ENCODE measurements around the gene KHDC4.
A peak's percentile ranks its signal among the peaks of the same experiment; 100 is the strongest.

KHDC4 gene

DNA sequence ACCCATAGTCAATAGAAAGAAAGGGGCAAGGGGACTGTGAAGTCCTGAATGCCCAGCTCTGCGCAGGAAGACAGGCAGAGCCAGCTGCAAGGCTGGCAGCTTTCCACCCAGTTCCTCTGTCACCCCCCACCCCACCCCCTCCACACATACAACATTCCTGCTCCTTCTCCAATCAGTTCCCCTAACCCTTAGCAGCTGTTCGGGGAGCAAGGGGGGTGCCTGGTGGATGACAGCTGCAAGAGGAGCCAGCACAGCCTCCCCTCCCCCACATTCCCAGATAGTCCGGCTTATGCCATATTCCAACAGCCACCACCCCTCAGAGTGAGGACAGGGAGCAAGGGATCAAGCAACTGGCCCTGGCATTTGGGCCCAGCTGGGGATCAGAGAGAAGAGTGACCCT is 34.5 kb upstream of the KHDC4 start:
- DNase-seq: no peak

DNA sequence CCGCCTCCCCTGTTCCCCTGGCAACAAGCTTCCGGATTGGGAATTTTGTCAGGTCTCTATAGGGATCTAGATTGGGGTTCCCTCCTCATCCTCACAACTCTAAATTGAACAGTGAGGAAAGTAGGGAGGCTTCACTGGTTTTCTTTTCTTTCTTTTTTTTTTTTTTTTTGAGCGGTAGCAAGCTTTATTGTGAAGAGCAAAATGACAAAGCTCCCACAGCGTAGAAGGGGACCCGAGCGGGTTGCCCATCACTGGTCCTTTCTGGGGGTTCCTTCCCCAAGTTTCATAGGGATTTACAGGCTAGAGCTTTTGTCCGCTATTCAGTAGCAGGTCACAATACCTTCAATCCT is 33.8 kb upstream of the KHDC4 start:
- no peak for DNase-seq

DNA sequence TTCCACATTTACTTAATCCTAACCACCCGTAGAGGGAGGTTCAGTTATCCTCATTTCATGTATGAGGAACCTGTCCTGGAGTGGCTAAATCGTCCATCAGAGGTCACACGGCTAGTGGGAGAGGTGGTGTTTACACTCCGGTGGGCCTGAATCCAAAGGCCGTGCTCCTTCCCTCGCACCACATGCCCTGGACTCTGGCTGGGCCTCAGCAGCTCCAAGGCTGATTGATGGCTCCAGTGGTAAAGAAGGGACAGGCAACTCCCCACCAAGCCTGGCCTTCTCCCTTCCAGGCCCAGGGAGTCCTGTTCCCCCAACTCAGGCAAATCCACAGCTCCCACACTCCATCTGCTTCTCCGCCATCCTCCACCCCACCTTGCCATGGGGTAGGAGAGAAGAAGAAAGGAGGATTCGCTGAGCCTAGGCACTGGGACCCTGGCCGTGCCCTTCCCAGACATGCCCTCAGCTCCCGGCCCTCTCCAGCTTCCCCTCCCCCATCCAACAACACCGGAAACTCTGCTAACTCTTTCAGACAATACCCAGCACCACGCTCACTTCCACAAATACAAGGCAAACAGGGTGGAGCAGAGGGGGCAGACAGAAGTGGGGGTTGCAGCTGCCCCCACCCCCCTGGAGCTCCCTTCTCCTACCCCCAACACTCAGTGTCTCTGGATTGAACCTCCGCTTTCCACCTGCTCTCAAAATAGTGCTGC is 33.3 kb upstream of the KHDC4 start:
- peak; percentile 59 for DNase-seq

DNA sequence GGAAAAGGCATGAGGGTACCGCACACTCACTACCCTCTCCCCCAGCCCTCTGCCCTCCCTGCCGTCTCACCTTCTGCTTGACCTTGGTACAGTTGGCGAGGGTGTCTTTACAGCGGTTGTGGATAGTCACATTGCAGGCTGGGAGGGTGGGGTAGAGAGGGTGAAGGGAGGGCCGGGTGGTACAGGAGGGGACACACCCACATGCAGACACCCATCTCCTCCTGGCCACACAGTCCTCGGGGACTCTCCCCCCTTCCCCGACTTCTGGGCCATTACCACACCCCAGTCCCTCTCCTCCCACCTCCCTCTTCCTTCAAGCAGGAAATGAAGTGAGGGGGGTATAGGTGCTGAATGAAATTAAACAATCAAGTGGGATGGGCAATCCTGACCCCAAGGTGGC is 32.5 kb upstream of the KHDC4 start:
- no peak for DNase-seq

DNA sequence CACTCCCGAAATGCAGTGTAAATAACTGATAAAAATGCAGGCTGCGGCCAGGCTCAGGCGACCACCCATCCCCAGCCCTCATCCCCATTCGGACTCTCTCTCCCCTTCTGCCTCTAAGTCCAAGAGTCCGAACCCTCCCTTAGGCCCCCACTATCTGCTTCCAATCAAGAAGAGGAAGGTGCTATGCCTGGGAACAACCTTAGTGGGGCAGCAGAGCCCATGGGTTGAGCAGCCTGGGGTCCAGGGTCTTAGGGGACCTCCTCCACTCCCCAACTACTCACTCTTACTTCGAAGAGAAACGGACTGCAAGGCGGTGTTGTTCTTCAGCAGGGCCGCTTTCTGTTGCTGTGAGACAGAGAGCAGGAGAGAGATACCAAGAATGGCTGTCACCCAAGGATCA is 31.9 kb upstream of the KHDC4 start:
- DNase-seq: no peak

DNA sequence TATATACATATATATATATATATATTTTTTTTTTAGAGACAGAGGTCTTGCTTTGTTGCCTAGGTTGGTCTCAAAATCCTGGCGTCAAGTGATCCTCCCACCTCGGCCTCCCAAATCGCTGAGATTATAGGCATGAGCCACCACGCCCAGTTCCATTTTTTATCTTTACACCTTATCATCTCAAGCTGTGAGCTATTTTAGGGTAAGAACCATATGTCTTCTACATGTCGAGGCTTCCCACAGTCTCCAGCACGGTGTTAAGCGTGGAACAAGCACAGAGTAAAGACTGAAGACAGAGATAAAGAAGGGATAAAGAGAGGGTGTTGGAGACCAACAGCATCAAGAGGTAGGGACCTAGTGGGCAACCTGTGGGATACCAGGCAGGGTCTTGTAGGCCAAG is 30.0 kb upstream of the KHDC4 start:
- DNase-seq: no peak

DNA sequence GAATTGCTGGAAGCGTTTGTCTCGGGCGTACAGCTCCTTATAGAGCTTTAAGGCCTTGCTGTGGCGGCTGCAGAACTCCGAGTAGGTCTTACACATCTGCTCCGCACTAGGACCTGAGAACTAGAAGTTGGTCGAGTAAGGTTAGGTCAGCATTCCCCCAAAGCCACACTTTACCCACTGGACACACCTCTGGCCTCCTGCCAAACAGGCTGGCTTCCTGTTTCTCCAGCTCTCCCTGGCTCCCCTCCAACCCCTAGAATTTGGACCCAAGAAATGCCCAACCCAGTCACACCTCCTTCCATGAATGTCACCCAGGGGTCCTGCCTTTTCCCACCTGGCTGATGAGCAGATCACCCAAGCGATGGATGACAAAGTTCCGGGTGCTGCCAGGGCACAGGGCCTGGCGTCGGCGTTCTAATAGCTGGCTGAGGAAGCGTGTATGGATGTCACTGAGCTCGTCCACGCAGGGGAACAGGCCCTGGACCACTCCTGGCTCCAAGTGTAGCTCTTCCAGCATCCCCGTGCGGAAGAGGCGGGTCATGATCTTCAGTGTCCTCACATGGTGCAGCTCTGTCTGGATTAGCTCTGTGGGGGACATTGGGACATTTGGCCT is 28.5 kb upstream of the KHDC4 start:
- no peak for DNase-seq

DNA sequence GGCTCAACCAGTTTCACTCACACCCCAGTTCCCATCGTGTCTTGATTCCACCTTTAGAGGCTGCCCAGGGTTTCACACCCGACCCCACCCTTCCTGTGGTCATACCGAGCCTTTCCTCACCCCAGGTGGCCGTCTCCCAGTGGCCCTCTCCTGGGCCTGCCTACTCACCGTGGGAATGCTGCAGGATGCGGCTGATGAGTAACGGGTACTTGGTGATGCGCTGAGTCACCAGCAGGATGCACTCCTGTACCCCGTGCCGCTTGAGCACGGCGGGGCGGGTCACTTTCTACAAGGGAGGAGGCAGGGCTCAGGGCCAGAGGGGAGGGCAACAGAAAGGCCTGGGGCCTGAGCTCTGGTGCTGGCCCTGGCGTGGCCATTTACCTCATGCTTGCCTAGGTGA is 27.7 kb upstream of the KHDC4 start:
- peak; percentile 42 for DNase-seq

DNA sequence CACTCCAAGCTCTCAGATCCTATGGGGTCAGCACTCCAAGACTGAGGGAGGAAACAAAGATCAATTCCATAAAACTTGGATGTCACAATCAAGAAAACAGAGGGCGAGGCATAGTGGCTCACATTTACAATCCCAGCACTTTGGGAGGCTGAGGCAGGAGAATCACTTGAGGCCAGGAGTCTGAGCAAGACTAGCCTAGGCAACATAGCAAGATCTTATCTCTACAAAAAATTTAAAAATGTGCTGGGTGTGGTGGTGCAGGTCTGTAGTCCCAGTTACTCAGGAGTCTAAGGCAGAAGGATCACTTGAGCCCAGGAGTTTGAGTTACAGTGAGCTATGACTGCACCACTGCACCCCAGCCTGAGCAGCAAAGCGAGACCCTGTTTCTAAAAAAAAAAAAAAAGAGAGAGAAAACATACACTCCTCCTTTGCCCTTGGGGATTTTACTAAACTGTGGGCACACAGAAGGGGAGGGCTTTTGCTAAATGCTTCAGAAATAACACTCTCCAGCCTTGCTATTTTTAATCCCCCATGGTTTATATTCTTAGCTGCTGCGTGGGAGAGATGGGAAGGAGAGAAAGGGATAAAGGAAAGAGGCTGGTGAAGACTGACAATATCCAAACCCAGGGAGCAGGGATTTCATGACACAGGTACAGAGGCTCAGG is 26.0 kb upstream of the KHDC4 start:
- DNase-seq: no peak

DNA sequence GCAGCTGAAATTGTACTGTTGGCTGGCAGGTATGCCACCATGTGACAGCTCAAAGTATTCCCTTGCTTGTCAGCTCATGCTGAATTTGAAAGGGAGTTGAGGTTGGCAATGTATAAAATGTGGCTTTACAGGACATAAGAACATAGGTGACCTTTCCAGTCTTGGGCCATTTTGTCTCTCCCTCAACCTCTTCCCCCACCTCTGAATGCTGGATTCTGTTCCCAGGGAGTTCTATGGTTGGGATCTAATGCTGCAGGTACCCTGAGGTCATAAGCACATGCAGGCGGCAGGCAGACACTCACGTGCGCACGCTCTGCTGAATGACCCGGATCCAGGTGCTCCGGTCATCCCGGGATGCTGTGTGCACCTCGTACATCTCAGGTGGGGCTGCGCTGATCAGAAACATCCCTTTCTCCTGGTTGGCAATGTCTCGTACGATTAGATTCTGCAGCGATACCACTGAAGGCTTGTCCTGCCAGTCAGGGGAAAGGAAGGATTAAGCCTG is 23.2 kb upstream of the KHDC4 start:
- DNase-seq: no peak

DNA sequence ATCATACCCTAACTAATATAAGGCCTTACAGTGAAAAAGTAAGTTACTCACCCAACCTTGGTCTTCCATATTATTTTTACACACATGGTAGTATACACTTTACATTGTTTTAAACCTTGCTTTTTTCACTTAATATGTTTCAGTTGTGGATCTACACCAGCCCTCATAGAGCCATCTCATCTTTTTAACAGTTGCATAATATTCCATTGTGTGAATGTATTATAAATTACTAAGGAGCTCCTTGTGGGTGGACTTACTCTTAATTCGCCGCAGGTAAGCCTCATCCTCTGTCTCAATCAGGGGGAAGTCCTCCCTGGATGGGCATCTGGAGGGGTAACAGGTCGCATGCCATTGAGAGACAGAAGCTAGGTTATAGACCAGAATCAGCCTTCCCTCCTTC is 20.4 kb upstream of the KHDC4 start:
- DNase-seq: no peak

DNA sequence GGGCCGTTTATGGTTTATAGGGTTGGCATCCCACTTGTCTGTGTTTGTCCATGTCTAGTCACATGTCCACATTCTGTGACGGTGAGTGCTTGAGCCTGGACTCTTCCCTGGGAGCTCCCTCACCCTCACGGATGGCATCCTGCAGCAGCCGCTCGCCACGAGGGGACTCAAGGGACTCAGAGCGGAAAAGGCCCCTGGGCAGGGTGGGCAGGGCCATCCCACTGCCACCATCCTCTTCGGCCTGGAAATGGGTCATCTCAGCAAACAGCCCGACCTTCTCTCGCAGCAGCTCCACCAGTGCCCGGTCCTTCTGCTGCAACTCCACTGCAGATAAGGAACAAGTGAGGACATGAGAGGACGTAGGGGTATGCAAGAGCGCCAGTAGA is 18.3 kb upstream of the KHDC4 start:
- no peak for DNase-seq

DNA sequence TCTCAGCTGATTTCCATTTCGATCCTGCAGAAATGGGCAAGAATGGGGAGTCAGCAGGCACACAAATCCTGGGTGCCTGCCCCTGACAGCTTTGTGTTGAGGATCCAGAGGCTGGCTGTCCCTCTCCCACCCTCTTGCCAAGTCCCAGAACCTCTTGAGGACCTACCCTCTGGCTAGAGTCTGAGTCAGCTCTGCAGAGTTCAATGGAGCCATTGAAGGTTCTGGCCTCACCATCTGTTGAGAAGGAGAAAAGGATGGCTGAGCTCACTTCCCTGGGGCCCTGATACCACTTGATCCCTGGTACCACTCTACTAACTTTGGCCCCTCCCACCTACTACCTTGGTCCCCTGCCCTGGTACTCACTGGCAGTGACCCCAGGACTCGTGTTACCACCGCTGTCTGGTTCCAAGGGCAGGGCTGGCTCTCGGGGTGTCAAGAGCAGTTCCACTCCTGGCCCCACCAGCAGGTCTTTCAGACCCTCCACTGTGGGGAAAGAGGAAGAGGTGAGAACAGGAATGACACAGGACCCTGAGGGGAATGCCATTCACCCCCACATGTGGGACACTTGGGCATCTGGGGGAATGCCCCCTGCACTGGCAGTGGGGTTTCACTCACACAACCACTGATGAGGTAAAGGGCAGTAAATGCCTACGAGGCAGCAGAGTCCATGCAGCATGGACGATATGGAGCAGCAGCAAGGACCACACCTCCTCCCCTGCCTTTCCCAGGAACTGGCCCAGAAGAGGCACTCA is 17.7 kb upstream of the KHDC4 start:
- DNase-seq: no peak

DNA sequence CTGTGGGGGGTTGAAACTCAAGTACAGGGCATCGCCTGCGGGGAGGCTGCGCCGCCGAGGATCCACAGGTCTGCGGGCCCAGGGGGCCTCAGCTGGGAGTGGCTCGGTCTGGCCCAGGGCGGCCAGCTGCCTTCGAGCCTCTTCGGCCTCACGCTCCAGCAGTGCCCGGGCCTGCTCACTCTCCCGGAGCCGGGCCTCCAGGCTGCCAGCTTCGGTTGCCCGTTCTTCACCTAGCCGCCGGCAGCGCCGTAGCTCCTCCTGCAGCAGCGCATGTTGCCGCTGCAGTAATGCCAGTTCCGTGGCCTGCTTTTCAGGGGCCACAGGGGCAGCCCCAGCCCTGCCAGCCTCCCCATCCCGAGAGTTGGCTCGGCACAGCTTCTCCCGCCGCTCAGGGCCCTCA is 16.6 kb upstream of the KHDC4 start:
- no peak for DNase-seq

DNA sequence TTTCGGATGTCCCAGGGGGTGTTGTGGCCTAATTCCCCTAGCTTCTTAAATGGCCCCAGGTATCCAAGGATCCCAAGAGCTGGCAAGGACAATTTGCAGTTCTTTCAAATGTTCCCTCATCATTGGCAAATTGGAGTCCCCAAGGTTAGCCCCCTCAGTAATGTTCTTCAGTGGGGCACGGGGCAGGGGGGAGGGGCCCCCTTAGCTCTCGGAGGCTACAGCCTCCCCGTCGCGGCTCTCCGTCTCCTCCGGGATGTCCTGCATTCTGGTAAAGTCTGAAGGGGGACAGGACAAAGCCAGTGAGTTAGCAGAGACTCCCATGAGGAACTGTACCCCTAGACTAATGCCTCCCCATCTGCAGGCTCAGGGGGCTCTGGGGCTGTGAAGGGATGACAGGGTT is 13.5 kb upstream of the KHDC4 start:
- no peak for DNase-seq

DNA sequence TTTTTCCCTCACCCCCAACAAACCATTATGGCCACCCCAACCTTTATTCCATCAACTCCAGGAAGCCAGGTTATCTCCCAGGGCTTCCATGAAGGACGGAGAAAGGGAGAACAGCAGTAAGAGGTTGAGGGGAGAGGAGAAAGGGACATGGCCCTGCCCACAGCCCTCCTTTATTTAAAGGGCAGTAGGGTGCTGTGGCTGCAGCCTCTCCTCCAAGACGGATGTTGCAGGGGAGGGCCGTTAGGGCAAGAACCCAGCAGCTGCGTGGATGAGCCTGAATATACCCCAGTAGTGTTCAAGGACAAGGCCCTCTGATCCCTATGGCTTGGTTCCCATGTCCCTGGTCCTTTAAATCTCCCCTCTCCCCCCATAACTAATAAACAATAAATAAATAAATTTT is 13.1 kb upstream of the KHDC4 start:
- DNase-seq: no peak

DNA sequence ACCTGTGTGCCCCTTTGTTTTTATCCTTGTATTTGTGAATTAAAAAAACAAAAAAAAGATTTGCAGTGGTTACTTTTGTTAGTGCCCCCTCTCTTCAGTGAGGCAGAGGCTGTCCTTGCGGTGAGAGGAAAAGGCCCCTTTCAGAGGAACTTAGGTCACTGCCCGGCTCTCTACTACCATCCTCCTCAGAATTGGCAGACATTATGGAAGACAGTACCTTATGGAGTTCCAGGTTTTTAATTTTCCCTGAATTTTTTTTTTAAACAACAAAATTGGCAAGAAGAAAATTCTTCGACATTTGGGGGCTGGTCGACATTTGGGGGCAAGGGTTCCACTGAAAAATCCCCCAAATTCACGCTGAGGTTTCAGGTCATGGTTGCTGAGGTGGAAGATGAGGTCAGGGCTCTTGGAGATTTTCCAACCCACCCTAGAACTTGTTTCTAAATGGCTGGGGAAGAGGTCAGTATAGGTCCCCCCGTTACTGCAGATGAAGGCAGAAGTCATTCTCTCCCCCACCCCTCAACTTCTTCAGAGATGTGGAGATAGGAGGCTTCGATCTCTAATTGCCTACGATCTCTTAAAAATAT is 12.5 kb upstream of the KHDC4 start:
- DNase-seq: no peak

DNA sequence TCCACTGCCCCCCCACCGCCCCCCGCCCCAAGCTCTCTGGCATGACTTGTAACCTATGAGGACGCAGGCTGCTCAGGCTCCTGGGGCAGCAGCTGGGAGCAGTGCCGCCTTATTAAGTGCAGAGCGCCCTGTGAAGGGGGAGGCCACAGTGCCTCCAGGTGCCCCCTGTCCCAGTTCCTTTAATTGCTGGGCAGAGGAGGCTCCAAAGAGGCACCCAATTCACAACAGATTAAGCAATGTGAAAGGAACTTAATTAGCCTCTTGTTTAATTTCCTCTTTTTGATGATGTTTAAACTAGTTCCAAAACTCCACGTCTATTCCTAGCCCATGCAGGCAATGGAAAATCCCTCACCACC is 10.2 kb upstream of the KHDC4 start:
- no peak for DNase-seq

DNA sequence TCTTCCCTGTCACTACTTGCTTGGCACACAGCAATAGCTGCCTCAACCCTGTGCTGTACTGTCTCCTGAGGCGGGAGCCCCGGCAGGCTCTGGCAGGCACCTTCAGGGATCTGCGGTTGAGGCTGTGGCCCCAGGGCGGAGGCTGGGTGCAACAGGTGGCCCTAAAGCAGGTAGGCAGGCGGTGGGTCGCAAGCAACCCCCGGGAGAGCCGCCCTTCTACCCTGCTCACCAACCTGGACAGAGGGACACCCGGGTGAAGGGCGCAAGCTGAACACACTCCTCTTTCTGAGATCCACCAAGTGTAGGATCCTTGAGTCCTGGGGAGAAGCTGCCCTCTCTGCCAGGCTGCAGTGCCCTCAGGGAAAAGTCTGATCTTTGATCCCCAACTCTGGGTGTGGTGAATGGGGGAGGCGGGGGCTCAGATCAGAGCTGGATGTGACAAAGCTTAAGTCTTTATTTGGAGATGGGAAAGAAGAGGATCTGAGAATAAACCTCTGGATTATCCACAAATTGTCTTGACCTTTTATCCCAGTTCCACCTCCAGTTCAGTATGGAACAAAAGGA is 8.4 kb upstream of the KHDC4 start:
- DNase-seq: no peak

DNA sequence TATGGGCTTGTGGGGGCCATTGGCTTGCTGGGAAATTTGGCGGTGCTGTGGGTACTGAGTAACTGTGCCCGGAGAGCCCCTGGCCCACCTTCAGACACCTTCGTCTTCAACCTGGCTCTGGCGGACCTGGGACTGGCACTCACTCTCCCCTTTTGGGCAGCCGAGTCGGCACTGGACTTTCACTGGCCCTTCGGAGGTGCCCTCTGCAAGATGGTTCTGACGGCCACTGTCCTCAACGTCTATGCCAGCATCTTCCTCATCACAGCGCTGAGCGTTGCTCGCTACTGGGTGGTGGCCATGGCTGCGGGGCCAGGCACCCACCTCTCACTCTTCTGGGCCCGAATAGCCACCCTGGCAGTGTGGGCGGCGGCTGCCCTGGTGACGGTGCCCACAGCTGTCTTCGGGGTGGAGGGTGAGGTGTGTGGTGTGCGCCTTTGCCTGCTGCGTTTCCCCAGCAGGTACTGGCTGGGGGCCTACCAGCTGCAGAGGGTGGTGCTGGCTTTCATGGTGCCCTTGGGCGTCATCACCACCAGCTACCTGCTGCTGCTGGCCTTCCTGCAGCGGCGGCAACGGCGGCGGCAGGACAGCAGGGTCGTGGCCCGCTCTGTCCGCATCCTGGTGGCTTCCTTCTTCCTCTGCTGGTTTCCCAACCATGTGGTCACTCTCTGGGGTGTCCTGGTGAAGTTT is 7.8 kb upstream of the KHDC4 start:
- no peak for DNase-seq

DNA sequence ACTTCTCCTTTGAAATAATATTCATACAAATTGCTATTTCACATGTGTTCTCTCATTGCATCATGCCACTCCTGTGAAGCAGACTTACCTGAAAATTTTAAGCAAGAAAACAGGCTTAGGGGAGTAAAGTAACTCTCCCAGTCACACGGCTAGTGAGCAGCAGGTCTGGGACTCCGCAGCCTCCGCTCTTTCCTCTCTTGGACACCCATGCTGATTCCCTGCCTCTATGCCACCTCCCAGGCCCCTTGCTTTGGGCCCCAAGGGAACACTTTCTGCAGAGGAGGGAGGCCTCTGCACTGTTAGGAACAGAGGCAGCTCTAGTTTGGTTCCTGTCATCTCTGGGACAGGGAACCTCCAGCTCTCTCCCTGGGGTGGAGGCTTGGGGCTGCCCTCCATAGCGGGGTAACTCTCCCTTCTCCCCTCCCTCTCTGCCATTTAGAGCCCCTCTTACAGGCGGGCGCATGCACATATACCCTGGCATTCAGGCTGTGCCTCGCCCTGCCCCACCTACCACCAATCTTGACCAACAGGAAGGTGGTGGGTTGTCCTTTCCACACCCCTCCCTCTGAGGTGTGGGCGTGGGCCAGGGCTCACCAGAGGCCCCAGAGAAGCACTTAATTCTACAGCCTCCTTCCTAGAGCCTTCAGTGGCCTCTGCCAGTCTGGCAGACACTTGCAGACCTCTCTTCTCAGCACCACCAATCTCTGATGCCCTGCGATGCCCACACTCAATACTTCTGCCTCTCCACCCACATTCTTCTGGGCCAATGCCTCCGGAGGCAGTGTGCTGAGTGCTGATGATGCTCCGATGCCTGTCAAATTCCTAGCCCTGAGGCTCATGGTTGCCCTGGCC is 7.0 kb upstream of the KHDC4 start, which contains the start of gene RXFP4:
Gene RXFP4 (plus strand): TSS at position 646 of the 852 bp plus-strand sequence. CDS start 72 bp downstream, at position 718.
- no peak for DNase-seq

Measured in CD4-positive, alpha-beta T cell treated with Interleukin-6 for 4 hours (primary cell).